Pons (tissue), 1 donor: ENCODE data around the gene FUBP1.
"Not testable (repeated sequence)": the region's sequence is repeated elsewhere in the genome, so short reads cannot be mapped to it uniquely, and the experiment has no call there.

Source experiments
- DNase-seq: peaks from one replicate; pipeline ENCODE4 v3.0.0-alpha.2; 2016; ENCODE audit warnings: low spot score

FUBP1 gene

DNA sequence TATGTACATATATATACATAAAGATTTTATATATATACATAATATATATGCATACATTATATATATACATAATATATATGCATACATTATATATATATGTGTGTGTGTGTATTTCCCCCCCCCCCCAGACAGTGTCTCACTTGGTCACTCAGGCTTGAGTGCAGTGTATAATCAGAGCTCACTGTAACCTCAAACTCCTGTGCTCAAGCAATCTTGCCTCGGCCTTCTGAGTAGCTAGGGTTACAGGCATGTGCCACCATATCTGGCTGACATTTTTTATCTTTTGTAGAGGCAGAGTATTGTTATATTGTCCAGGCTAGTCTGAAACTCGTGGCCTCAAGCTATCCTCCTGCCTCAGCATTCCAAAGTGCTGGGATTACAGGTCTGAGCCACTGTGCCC lies 9.0 kb upstream of the FUBP1 start:
- DNase-seq = no peak

- DNase-seq = no peak
Measured at GRCh38 chr1:77986810-77987209, 7.9 kb upstream of the FUBP1 start.

DNA sequence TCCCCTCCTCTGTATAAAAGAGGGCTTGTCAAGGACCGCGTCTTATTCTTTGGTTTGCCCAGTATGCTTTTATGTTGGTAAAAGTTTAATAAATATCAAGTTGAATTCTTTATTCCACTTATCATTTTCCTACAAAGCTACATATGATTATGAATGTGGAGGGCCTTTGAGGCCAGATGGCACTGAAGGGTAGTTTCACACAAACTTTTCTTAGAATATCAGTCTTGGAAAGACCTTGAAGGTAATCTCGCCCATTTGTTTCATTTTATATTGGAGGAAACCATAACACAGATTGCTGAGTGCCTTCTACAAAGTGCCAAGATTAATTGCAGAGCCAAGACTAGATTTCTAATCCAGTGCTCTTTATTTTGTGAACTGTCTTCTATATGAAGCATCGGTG lies 5.8 kb upstream of the FUBP1 start:
- no peak for DNase-seq

DNA sequence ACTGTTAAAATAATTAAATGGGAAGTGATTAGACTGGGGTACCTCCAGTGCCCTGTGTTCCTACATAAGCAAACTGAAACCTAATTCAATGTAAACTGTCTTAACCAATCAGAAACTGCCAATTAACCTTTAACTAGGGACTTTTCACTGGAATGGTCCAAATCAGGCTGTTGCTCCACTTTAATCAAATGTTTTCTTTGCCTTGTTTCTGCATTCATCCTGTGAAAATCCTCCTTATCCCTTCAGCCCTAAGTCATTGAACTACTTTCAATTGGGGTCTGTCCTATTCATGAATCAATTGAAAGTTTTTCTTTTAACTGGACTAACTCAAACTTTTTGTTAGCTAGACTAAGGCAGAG lies 5.1 kb upstream of the FUBP1 start:
- DNase-seq = no peak

DNA sequence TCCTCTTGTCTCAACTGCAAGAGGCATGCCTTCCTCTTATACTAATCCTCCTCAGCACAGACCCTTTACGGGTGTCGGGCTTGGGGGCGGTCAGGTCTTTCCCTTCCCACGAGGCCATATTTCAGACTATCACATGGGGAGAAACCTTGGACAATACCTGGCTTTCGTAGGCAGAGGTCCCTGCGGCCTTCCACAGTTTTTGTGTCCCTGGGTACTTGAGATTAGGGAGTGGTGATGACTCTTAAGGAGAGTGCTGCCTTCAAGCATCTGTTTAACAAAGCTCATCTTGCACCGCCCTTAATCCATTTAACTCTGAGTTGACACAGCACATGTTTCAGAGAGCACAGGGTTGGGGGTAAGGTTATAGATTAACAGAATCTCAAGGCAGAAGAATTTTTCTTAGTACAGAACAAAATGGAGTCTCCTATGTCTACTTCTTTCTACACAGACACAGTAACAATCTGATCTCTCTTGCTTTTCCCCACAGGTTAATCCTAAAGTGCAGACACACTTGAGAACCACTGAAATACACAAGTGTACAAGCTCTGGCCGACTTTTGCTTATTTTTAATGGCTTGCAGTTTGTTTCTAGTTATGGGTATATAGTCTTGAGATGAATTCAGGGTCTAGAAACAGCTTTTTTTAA lies 4.6 kb upstream of the FUBP1 start:
- DNase-seq = not testable (repeated sequence)

GRCh38 chr1:77978293-77978968 lies 441 bp downstream of the FUBP1 start:
- DNase-seq = peak; percentile 84

DNA sequence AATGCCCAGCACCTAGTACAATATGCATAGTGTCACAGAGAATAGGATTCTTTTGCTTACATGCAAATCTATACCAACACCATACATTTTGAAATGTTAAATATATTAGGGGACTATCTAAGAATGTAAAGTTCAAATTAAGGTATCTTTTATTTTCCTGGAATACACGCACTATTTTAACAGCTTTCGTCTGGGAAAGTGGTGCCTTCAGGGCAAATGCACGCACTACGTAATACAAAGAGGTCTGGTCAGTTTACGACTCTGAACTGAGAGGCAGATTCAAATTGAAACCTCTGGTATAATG lies 931 bp downstream of the FUBP1 start:
- DNase-seq = no peak

DNA sequence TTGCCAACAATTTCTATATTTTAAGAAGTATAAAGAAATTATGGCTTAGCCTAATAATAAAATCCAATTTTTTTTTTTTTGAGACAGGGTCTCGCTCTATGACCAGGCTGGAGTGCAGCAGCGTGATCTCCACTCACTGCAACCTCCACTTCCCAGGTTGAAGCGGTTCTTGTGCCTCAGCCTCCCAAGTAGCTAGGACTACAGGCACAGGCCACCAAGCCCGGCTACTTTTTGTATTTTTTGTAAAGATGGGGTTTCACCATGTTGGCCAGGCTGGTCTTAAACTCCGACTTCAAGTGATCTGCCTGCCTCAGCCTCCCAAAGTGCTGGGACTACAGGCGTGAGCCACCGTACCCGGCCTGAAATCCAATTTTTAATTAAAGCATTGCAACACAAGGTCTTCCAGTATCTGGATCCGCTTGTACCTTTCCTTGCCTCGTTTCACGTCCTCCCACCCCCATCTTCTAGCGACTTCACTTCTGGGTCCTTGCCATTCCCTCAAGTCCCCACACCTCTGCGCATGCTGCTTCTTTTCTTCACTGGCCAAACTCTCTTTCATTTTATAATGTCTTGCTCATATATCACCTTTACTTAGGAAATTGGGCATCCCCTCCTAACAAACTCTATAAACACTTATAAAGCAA lies 2.3 kb downstream of the FUBP1 start:
- no peak for DNase-seq

DNA sequence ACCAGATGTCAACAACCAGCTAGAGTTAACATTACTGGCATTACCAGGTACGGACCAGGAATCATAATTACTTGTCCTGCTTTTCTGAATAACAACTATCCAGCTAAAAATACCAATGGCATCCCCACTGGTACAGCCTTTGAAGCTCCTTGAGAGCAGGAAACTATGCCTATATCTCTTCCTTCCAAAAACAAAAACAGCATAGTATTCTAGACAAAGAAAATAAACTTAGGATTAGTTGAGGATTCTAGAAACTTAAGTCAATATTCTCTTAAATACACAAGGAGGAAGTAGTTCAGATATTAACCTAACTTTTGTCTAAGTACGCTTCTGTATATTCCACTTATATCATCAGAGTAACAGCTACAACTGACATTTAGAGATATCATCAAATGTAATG lies 3.0 kb downstream of the FUBP1 start:
- DNase-seq = no peak

DNA sequence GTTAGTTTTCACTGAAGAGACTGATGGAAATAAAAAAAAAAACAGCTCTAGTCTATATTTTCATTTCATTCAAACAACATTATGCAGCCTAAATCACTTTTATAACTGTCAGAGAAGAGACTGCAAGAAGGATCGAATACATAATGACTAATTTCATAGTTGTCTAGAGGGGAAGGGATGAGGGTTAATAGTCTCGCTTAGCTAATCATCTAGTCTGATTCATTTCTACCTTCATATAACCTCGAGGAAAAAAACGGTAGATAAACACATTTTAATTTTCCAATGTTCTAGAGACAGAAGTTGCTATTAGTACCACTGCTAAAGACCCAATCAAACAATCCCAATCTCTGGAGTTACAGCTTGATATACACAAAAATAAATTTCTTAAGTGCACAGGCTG lies 3.5 kb downstream of the FUBP1 start:
- no peak for DNase-seq

DNA sequence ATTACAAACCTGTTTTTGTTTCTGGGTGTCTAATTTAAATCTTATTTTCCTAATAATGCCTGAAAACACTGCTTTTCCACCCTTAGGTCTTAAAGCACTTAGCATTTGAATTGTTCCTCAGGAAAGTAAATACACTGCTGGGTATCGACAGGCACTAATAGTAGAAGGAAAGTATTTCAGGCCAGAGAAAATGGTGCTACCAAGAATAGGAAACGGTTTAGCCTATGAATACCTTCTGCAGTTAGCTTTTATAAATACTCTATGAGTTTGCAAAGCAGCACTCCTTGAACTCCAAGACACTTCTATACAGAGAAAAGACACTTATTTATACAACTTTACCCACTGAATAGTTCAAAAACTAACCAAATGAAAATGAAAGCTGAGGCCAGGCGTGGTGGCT lies 6.8 kb downstream of the FUBP1 start:
- no peak for DNase-seq

- DNase-seq = no peak
Measured at GRCh38 chr1:77970192-77970591, 8.7 kb downstream of the FUBP1 start.

DNA sequence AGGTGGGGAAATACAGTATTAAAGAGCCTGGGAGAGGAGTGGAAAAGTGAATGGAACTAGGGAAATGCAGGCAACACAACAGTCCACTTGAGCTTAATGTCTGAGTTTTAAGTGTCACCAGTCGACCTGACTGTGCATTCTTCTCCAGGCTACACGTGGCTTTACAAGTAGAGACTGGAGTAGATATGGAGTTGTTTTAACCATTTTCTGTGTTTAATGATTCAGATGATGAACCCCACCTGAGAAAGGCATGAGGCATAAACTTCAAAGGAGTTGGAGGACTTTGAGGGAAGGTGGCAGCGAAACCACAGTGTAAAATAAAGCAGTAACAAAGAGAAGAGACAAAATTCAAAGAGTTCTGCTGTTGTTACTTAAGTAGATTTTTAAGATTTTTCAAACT lies 12.6 kb downstream of the FUBP1 start:
- no peak for DNase-seq

- DNase-seq = no peak
Measured at GRCh38 chr1:77961392-77961791, 17.5 kb downstream of the FUBP1 start.

DNA sequence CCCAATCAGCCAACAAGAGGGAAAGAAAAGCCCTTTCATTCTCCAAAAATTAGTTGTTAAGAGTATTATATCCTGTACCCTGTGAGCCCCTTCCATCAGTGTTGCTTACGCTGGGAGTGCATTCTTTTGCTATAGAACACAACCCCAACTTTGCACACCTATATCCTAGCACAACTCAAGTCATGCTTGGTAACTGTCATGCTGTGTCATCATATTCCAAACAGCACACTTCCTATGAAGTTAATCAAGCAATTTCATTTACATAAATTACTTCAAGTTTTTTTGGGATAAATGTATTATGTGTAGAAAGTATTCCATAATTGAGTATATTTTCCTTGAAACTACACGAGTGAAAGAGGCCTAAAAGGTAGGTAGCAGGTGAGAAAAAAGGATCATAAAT lies 20.0 kb downstream of the FUBP1 start:
- no peak for DNase-seq

- DNase-seq = no peak
Measured at GRCh38 chr1:77958391-77958790, 20.5 kb downstream of the FUBP1 start.

DNA sequence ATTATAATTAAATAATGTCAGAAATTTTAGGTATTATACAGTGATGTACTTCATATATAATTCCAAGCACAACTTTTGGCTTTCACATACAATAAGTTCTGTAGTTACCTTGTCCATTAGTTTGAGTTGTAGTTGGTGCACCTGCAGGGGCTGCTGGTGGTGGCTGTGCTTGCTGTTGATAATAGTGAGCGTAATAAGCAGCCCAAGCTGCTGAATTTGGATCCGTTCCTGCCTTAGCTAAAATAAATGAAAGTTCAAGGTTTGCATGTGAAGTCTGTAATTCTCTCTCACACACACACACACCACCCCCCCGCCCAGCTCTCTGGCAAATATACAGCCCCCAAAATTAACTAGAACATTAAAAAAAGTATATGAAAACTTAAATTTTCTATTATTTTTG lies 22.4 kb downstream of the FUBP1 start:
- DNase-seq = no peak

DNA sequence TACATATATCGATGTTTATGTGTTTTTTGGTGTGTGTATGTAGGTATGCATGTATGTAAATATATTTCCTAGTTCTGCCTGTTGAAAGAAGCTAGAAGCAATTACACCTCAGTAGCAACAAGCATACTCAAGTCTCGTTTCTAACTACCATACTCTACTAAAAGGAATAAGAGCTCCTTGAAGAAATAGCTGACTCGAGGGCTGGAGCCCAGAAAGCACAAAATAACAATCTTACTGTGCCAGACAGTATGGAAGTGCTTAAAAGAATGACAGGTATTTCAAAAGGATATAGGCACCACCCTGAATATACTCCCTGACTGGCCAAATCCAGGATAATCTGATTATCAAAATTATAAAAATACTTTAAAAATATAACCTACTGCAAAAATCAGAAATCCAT lies 23.2 kb downstream of the FUBP1 start:
- no peak for DNase-seq

DNA sequence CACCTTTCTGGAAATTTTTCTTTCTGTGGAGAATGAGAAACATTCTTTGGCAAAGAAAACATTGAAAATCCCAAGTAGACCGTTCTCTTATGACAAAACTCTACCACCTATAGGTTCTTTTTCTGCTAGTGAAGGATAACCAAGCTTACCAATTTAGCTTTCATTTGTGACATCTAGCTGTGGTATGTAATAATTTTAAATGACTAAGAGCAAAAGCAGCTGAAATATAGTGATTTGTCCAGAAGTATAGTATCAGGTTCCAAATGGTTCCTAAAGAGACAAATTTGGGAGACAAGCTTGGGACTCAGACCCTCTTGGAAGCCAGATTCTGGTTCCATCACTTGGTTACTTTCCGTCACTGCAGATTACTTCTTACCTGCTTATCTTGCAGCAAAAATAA lies 24.4 kb downstream of the FUBP1 start:
- DNase-seq = no peak

DNA sequence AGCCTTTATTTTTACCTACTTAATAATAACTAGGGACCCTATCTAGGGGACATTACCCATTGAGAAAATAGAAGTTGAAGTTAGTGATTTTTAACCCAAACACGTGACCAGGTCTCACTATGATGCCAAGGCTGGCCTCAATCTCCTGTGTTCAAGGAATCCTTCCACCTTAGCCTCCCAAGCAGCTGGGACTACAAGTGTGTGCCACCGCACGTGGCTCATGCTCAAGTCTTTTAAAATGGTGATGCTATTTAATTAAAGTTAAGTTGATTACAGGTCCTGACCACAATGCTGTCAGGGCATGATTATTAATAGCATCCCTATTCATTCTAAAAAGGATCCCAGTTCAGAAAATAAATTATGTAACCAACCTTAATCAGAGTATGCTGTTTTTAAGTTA lies 25.0 kb downstream of the FUBP1 start:
- no peak for DNase-seq

GRCh38 chr1:77951328-77951727 lies 27.5 kb downstream of the FUBP1 start:
- DNase-seq = no peak

DNA sequence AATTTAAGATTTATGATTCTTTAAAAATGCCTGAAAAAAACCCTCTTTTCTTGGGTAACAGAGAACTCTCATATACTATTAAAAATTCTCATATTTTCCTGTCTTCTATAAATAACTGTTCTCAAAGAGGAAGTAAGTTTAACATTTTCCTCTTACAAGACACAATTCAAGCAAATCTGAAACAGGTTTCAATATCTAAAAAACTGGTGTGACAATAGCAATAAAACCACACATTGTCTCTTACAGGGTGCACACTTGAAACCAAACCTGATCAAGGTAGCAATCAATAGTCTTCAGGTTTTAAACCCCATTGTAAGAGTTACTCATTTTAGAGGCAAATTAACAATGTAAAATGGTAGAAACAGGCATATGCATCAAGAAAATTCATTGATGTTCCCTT lies 28.0 kb downstream of the FUBP1 start:
- DNase-seq = no peak

DNA sequence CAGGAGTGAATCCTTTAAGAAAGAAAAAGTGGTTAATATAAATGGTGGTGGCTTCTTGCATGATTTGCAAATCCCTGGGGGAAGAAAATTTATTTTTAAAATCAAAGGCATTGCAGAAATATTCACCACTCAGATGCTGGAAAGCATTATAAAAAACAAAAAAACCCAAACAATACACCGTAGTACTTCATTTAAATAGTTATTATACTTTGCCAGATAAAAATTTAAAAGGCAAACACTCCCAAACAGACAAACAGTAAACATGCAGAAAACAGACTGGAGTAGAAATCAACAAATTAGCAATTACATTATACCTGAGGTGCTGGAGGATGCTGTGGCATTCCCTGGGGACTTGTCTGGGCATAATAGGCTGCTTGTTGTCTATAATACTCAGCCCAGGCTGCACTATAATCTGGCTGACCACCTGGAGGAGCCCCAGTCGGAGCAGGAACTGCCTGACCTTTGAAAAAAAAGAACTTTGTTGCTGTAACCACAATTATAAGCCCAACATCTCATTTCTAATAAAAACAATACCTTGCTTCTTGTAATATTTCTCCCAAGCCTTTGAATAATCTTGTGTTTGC lies 29.9 kb downstream of the FUBP1 start:
- peak; percentile 19 for DNase-seq

GRCh38 chr1:77945345-77945744 lies 33.5 kb downstream of the FUBP1 start:
- DNase-seq = no peak
